GM12878 (cell line): ENCODE data around the gene PTCRA. TPM values are rescaled to one million over a fixed set of nuclear protein-coding genes. Genes with fewer than 3 reads are reported as not detected.

Experiments
- ATAC-seq: fragments of 200-7000 bp; cut with Tn5 transposase; 3 replicates; pipeline ENCODE4 v1.9.1; 2020; ENCODE audit warnings: mild to moderate bottlenecking, moderate library complexity
- BruUV-seq: library from RNA; stranded (reverse); fragments of 400-500 nt; replicated peaks from 2 replicates; lab custom pipeline; 2021; lab: Mats Ljungman, UMichigan
- CTCF ChIA-PET: fragments of 300-600 bp; sonication (Branson Sonifier 250); formaldehyde crosslinking; extraction: SDS; loops from one replicate; lab custom pipeline; 2021; ENCODE audit warnings: inconsistent platforms; lab: Yijun Ruan, JAX
- POLR2A ChIA-PET: fragments of 350-600 bp; formaldehyde crosslinking; extraction: SDS; loops from one replicate; lab custom pipeline; 2021; ENCODE audit warnings: inconsistent platforms; lab: Charles Lee
- RAD21 ChIA-PET: fragments of 300-600 bp; sonication (Branson Sonifier 250); formaldehyde crosslinking; loops from one replicate; lab custom pipeline; 2023; ENCODE audit warnings: antibody characterized with exemption; ENCODE audit not compliant: unreplicated experiment; lab: Charles Lee
- SMC1A ChIA-PET: fragments of 300-600 bp; sonication (Branson Sonifier 250); formaldehyde crosslinking; loops from one replicate; lab custom pipeline; 2023; ENCODE audit not compliant: unreplicated experiment, uncharacterized antibody; lab: Charles Lee
- DNase-seq: peaks from one replicate; pipeline ENCODE4 v3.0.0-alpha.2; 2011; ENCODE audit warnings: low read depth, low spot score
- FAIRE-seq: peaks from 3 replicates; lab custom pipeline; 2011; peaks lifted over from hg19 to GRCh38; lab: Jason Lieb, UNC
- H2AFZ ChIP-seq: 2 replicates; pipeline ENCODE4 v1.6.0; 2011; ENCODE audit warnings: low read depth, low read length, control low read depth; ENCODE audit not compliant: control insufficient read depth
- H3K27ac ChIP-seq: 2 replicates; pipeline ENCODE4 v1.5.1; 2011; ENCODE audit warnings: control low read depth; ENCODE audit not compliant: control insufficient read depth, insufficient read depth
- H3K27me3 ChIP-seq, 2 experiments: replicated peaks in 1 of 2; 2 replicates each; pipeline versions ENCODE4 v1.6.0 to v1.6.1; 2011; ENCODE audit warnings: low read length in 1 of 2; ENCODE audit not compliant: control insufficient read depth in 2 of 2, insufficient read depth in 2 of 2
- H3K36me3 ChIP-seq, 2 experiments: 2 replicates each; pipeline ENCODE4 v1.5.1; 2011; ENCODE audit warnings: low read length in 1 of 2; ENCODE audit not compliant: control insufficient read depth in 2 of 2, insufficient read depth in 2 of 2
- H3K4me1 ChIP-seq: 2 replicates; pipeline ENCODE4 v1.6.1; 2011; ENCODE audit warnings: mild to moderate bottlenecking, low read length, moderate library complexity, mixed read lengths; ENCODE audit not compliant: control insufficient read depth, insufficient read depth
- H3K4me2 ChIP-seq: 2 replicates; pipeline ENCODE4 v1.6.0; 2011; ENCODE audit warnings: control low read depth; ENCODE audit not compliant: control insufficient read depth, insufficient read depth
- H3K4me3 ChIP-seq: fragments of 200-600 bp; sonication (generic); 2 replicates; pipeline ENCODE4 v1.5.1; 2016
- H3K79me2 ChIP-seq: 2 replicates; pipeline ENCODE4 v1.6.0; 2011; ENCODE audit warnings: low read length; ENCODE audit not compliant: control insufficient read depth, insufficient read depth
- H3K9ac ChIP-seq: 2 replicates; pipeline ENCODE4 v1.8.0; 2011; ENCODE audit warnings: low read length, control low read depth, mixed read lengths; ENCODE audit not compliant: control insufficient read depth, insufficient read depth
- H3K9me3 ChIP-seq: replicated peaks from 3 replicates; pipeline ENCODE4 v1.5.1; 2011; ENCODE audit warnings: mild to moderate bottlenecking, low read length; ENCODE audit not compliant: control insufficient read depth, insufficient read depth
- H4K20me1 ChIP-seq: 2 replicates; pipeline ENCODE4 v1.6.0; 2011; ENCODE audit not compliant: control insufficient read depth, insufficient read depth
- BACH1 ChIP-seq: fragments of 450-650 bp; IDR thresholded peaks from 2 replicates; pipeline ENCODE4 v1.6.1; 2017; ENCODE audit warnings: mild to moderate bottlenecking, borderline replicate concordance
- BCLAF1 ChIP-seq: fragments of 450-650 bp; IDR thresholded peaks from 2 replicates; pipeline ENCODE4 v1.6.1; 2017; ENCODE audit warnings: antibody characterized with exemption, mild to moderate bottlenecking, moderate library complexity
- BMI1 ChIP-seq: fragments of 450-650 bp; IDR thresholded peaks from 2 replicates; pipeline ENCODE4 v1.6.1; 2016; ENCODE audit warnings: mild to moderate bottlenecking, moderate library complexity, borderline replicate concordance
- HDAC2 ChIP-seq: fragments of 200-600 bp; sonication (generic); IDR thresholded peaks from 2 replicates; pipeline ENCODE4 v1.6.1; 2017
- HDGF ChIP-seq: fragments of 450-650 bp; IDR thresholded peaks from 2 replicates; pipeline ENCODE4 v1.6.1; 2016; ENCODE audit warnings: antibody characterized with exemption
- NR2F1 ChIP-seq: fragments of 450-650 bp; conservative IDR thresholded peaks from 2 replicates; pipeline ENCODE4 v1.6.1; 2017; ENCODE audit warnings: mild to moderate bottlenecking
- PAX5 ChIP-seq: IDR thresholded peaks from 2 replicates; pipeline ENCODE4 v1.6.1; 2011; ENCODE audit warnings: low read depth, low read length, borderline replicate concordance
- SREBF2 ChIP-seq: IDR thresholded peaks from 2 replicates; pipeline ENCODE4 v1.6.1; 2012; ENCODE audit warnings: mild to moderate bottlenecking, low read length
- SRF ChIP-seq, 2 experiments: IDR thresholded peaks; 2 replicates each; pipeline ENCODE4 v1.6.1; 2011; ENCODE audit warnings: low read depth in 2 of 2, low read length in 2 of 2, mild to moderate bottlenecking in 1 of 2, moderate library complexity in 1 of 2
- ZBTB33 ChIP-seq: fragments of 450-650 bp; IDR thresholded peaks from 2 replicates; pipeline ENCODE4 v1.6.1; 2017; ENCODE audit warnings: mild to moderate bottlenecking
- ZBTB4 ChIP-seq: fragments of 450-650 bp; formaldehyde crosslinking; IDR thresholded peaks from 2 replicates; pipeline ENCODE4 v1.4.0; 2022; ENCODE audit warnings: mild to moderate bottlenecking, moderate library complexity
- WGBS: methylation state at CpG from one replicate; pipeline ENCODE4 v1.1.6; 2016; ENCODE audit warnings: low lambda C conversion rate; ENCODE audit not compliant: insufficient replicate concordance, insufficient coverage; ENCODE audit errors: missing lambda C conversion rate; 5-methylcytosine and 5-hydroxymethylcytosine counted together
- in situ Hi-C: fragments of 300-500 bp; cut with MboI; formaldehyde crosslinking; loops from 9 replicates; pipeline ENCODE4 v1.14.3; 2018; ENCODE audit warnings: mixed read lengths
- intact Hi-C: fragments of 100-400 bp; cut with micrococcal nuclease; formaldehyde crosslinking; loops from one replicate; pipeline ENCODE4 v1.14.2; 2022; ENCODE audit not compliant: unreplicated experiment
- polyA plus RNA-seq, 11 experiments: library from polyadenylated mRNA; depleted of rRNA in 4 of 11; unstranded in 6 of 11; stranded (reverse) in 5 of 11; fragments of >200 nt; fragmentation: Nextera tagmentation in 4 of 11; fragmentation: Illumina TruSeq in 1 of 11; extraction: Ambion mirVana in 4 of 11; extraction: Trizol in 1 of 11; gene quantifications; 1 replicate in 1 of 11; 2 replicates in 10 of 11; pipeline versions ENCODE4 v1.2.1 to v1.2.3, GENCODE V29; 2011 to 2016; ENCODE audit warnings: inconsistent platforms in 2 of 11, missing spikeins in 2 of 11, low read depth in 1 of 11
- total RNA-seq, 4 experiments: library from RNA; depleted of rRNA in 3 of 4; stranded (reverse); fragments of >200 nt in 3 of 4; fragmentation: Illumina TruSeq in 1 of 4; extraction: Trizol in 1 of 4; gene quantifications; 2 replicates each; pipeline versions ENCODE4 v1.2.1 to v1.2.3, GENCODE V29; 2013 to 2021
- TF ChIP-seq, protein P1 (sequence below): IDR thresholded peaks from 2 replicates; pipeline ENCODE4 v1.6.1; 2012; ENCODE audit warnings: low read depth, low read length, improper control_type of control experiment
- TF ChIP-seq, protein P2 (sequence below): fragments of 450-650 bp; IDR thresholded peaks from 2 replicates; pipeline ENCODE4 v1.6.1; 2017; ENCODE audit warnings: borderline replicate concordance

The PTCRA gene
- total and polyA plus RNA-seq, 10 of the 15 experiments (the other 5 are each of a cell fraction or from before 2014, with no cell fraction given): 0.10 to 1.1 (median 0.19) TPM; not detected in 4

DNA sequence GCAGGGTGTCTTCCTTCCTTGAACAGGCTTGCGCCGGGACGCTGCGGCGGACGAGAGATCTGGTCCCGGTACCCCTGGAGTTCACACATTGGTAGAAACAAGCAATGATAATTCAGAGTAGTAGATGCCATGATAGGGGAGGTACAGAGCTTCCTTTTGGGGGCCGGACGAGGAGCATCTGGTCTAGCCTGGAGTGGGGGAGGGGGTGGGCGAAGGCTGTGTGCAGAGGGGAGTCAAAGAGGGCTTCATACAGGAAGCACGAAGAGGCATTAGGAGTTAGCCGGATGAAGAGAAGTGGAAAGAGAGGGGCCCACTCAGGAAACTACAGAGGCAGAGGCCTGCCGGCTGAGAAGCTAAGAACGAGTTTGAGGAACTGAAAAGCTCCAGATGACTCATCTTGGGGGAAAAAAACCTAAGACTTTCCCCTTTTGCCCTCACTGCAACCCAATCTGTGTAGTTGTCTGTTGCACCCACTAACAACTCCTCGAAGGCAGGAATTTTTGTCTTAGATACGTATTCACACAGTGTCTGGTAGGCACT, 14.0 kb downstream of the PTCRA start:
- ChIA-PET POLR2A (interaction anchor here (0.5 to 3.1 kb wide), 24 partner anchors 15 to 701 kb away, joined by 3 to 32 read pairs (median 5); partner anchors contain the start of genes CUL7, KLC4, KLHDC3 and MEA1), SMC1A (interaction anchor here (1.0 to 3.2 kb wide), 13 partner anchors 10 to 360 kb away, joined by 3 to 13 read pairs (median 3); partner anchors contain the start of genes KLHDC3, MEA1, PEX6 and PPP2R5D), CTCF (interaction anchor here (0.6 to 2.3 kb wide), 10 partner anchors 14 to 454 kb away, joined by 3 to 9 read pairs (median 4); partner anchors contain the start of genes CUL7, PPP2R5D and PTCRA), RAD21 (interaction anchor here (0.6 to 3.8 kb wide), 15 partner anchors 21 to 454 kb away, joined by 3 to 31 read pairs (median 3); partner anchors contain the start of genes CUL7, KLC4, KLHDC3 and MEA1)
- H3K9ac ChIP-seq: peak overlapping the region; percentile 91
- H3K27me3 ChIP-seq: no peaks in the 10 kb centered on the region
- peaks cover 22% of the 10 kb centered on the region for H3K4me1 ChIP-seq
- H3K79me2 ChIP-seq: peaks cover 45% of the 10 kb centered on the region
- intact Hi-C loops: loop anchor here (2.0 kb wide), 2 partner anchors 29 to 55 kb away; partner anchors contain the start of gene PPP2R5D
- peak; percentile 71 for ATAC-seq
- H3K4me2 ChIP-seq: peak overlapping the region; percentile 88
- peak overlapping the region; percentile 96 for H3K27ac ChIP-seq
- peaks cover 3 to 19% of the 10 kb centered on the region in 2 experiments for H3K36me3 ChIP-seq
- BruUV-seq: no TSS peak
- peak overlapping the region; percentile 59; the same call in 1 of the 2 replicates for H2AFZ ChIP-seq
- peak; percentile 94 for FAIRE-seq
- 2% methylated on average over 16 of the region's 16 CpGs for whole genome bisulfite sequencing
- in situ Hi-C loops: no loop called here
- no peaks in the 10 kb centered on the region for H3K9me3 ChIP-seq
- H3K4me3 ChIP-seq: peak overlapping the region; percentile 93
- peaks cover 5% of the 10 kb centered on the region for H4K20me1 ChIP-seq
- peak; percentile 97 for DNase-seq
- TF ChIP-seq BACH1 (peak; percentile 96), BCLAF1 (no peak), HDAC2 (no peak), SRF (IDR thresholded peaks at IDR 0.05; ENCODE audit: low read depth in 2 of 2, low read length in 2 of 2) (peak in 1 of 2 experiments; percentile 76; a peak in 1 of 4 replicates), HDGF (0 out of 2 replicates have a peak, but pooled peaks have one; percentile 50), BMI1 (peak; percentile 73; the same call in 1 of the 2 replicates), NR2F1 (peak; percentile 94), PAX5 (peak; percentile 93), ZBTB33 (no peak), ZBTB4 (CRISPR knock-in tag) (no peak), SREBF2 (no peak)
- TF ChIP-seq, protein P1, sequence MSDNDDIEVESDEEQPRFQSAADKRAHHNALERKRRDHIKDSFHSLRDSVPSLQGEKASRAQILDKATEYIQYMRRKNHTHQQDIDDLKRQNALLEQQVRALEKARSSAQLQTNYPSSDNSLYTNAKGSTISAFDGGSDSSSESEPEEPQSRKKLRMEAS: peak; percentile 29; the same call in 1 of the 2 replicates
- TF ChIP-seq, protein P2, sequence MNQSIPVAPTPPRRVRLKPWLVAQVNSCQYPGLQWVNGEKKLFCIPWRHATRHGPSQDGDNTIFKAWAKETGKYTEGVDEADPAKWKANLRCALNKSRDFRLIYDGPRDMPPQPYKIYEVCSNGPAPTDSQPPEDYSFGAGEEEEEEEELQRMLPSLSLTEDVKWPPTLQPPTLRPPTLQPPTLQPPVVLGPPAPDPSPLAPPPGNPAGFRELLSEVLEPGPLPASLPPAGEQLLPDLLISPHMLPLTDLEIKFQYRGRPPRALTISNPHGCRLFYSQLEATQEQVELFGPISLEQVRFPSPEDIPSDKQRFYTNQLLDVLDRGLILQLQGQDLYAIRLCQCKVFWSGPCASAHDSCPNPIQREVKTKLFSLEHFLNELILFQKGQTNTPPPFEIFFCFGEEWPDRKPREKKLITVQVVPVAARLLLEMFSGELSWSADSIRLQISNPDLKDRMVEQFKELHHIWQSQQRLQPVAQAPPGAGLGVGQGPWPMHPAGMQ: no peak
